ENCODE results near the gene KCNAB1. TPM values are rescaled to one million over a fixed set of nuclear protein-coding genes. Genes with fewer than 3 reads are reported as not detected.

KCNAB1 gene
- total RNA-seq, 1 experiment from 2014 or later, result 1.0 TPM

GRCh38 chr3:156360083-156360482, 239.7 kb downstream of the KCNAB1 start (continued):
- no peak for TF ChIP-seq GRHL2 (CRISPR knock-in tag; IDR thresholded peaks at IDR 0.05; ENCODE audit: insufficient replicate concordance, severe bottlenecking)
- TF ChIP-seq, protein P1, sequence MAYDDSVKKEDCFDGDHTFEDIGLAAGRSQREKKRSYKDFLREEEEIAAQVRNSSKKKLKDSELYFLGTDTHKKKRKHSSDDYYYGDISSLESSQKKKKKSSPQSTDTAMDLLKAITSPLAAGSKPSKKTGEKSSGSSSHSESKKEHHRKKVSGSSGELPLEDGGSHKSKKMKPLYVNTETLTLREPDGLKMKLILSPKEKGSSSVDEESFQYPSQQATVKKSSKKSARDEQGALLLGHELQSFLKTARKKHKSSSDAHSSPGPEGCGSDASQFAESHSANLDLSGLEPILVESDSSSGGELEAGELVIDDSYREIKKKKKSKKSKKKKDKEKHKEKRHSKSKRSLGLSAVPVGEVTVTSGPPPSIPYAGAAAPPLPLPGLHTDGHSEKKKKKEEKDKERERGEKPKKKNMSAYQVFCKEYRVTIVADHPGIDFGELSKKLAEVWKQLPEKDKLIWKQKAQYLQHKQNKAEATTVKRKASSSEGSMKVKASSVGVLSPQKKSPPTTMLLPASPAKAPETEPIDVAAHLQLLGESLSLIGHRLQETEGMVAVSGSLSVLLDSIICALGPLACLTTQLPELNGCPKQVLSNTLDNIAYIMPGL (CRISPR knock-in tag; IDR thresholded peaks at IDR 0.05), result no peak
- no peak for TF ChIP-seq ZNF219 (CRISPR knock-in tag; IDR thresholded peaks at IDR 0.05; ENCODE audit: borderline replicate concordance)
- TF ChIP-seq SMAD3 (CRISPR knock-in tag; IDR thresholded peaks at IDR 0.05; ENCODE audit: borderline replicate concordance), result no peak
- no peak for TF ChIP-seq FOXK1 (CRISPR knock-in tag; IDR thresholded peaks at IDR 0.05)
- TF ChIP-seq NFYB (CRISPR knock-in tag; conservative IDR thresholded peaks at IDR 0.05; ENCODE audit: low read depth), result no peak
- TF ChIP-seq TEAD1 (CRISPR knock-in tag; IDR thresholded peaks at IDR 0.05), result no peak

GRCh38 chr3:156360963-156361362, 240.6 kb downstream of the KCNAB1 start:
- TF ChIP-seq EMX1 (CRISPR knock-in tag; IDR thresholded peaks at IDR 0.05), result no peak
- TF ChIP-seq, protein P2, sequence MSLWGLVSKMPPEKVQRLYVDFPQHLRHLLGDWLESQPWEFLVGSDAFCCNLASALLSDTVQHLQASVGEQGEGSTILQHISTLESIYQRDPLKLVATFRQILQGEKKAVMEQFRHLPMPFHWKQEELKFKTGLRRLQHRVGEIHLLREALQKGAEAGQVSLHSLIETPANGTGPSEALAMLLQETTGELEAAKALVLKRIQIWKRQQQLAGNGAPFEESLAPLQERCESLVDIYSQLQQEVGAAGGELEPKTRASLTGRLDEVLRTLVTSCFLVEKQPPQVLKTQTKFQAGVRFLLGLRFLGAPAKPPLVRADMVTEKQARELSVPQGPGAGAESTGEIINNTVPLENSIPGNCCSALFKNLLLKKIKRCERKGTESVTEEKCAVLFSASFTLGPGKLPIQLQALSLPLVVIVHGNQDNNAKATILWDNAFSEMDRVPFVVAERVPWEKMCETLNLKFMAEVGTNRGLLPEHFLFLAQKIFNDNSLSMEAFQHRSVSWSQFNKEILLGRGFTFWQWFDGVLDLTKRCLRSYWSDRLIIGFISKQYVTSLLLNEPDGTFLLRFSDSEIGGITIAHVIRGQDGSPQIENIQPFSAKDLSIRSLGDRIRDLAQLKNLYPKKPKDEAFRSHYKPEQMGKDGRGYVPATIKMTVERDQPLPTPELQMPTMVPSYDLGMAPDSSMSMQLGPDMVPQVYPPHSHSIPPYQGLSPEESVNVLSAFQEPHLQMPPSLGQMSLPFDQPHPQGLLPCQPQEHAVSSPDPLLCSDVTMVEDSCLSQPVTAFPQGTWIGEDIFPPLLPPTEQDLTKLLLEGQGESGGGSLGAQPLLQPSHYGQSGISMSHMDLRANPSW (CRISPR knock-in tag; conservative IDR thresholded peaks at IDR 0.05; ENCODE audit: low read depth), result no peak
- TF ChIP-seq ZNF317 (CRISPR knock-in tag; IDR thresholded peaks at IDR 0.05; ENCODE audit: borderline replicate concordance, low read depth), result no peak
- no peak; the same call in 1 of the 2 replicates for TF ChIP-seq NFE2L1 (CRISPR knock-in tag; IDR thresholded peaks at IDR 0.05)
- no peak for TF ChIP-seq ZNF138 (CRISPR knock-in tag; conservative IDR thresholded peaks at IDR 0.05)
- no peak for TF ChIP-seq JUN (CRISPR knock-in tag; IDR thresholded peaks at IDR 0.05)
- TF ChIP-seq, protein P3, sequence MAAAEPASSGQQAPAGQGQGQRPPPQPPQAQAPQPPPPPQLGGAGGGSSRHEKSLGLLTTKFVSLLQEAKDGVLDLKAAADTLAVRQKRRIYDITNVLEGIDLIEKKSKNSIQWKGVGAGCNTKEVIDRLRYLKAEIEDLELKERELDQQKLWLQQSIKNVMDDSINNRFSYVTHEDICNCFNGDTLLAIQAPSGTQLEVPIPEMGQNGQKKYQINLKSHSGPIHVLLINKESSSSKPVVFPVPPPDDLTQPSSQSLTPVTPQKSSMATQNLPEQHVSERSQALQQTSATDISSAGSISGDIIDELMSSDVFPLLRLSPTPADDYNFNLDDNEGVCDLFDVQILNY (CRISPR knock-in tag; IDR thresholded peaks at IDR 0.05), result no peak
- TF ChIP-seq ATF6 (CRISPR knock-in tag; IDR thresholded peaks at IDR 0.05), result no peak
- TF ChIP-seq, protein P4, sequence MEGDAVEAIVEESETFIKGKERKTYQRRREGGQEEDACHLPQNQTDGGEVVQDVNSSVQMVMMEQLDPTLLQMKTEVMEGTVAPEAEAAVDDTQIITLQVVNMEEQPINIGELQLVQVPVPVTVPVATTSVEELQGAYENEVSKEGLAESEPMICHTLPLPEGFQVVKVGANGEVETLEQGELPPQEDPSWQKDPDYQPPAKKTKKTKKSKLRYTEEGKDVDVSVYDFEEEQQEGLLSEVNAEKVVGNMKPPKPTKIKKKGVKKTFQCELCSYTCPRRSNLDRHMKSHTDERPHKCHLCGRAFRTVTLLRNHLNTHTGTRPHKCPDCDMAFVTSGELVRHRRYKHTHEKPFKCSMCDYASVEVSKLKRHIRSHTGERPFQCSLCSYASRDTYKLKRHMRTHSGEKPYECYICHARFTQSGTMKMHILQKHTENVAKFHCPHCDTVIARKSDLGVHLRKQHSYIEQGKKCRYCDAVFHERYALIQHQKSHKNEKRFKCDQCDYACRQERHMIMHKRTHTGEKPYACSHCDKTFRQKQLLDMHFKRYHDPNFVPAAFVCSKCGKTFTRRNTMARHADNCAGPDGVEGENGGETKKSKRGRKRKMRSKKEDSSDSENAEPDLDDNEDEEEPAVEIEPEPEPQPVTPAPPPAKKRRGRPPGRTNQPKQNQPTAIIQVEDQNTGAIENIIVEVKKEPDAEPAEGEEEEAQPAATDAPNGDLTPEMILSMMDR (IDR thresholded peaks at IDR 0.05), result no peak
- TF ChIP-seq, protein P5, sequence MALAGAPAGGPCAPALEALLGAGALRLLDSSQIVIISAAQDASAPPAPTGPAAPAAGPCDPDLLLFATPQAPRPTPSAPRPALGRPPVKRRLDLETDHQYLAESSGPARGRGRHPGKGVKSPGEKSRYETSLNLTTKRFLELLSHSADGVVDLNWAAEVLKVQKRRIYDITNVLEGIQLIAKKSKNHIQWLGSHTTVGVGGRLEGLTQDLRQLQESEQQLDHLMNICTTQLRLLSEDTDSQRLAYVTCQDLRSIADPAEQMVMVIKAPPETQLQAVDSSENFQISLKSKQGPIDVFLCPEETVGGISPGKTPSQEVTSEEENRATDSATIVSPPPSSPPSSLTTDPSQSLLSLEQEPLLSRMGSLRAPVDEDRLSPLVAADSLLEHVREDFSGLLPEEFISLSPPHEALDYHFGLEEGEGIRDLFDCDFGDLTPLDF (CRISPR knock-in tag; IDR thresholded peaks at IDR 0.05), result no peak
- ChIA-PET POLR2A (interaction anchor here (0.5 kb wide), 1 partner anchor 482 kb away, joined by 4 read pairs; no protein-coding TSS in a partner anchor), CTCF (interaction anchor here (1.3 kb wide), 1 partner anchor 22 kb away, joined by 5 read pairs; no protein-coding TSS in a partner anchor)
- Mint-ChIP-seq H3K27me3 (ENCODE audit: low read depth) (no peaks in the 10 kb centered on the region), H3K9me3 (no peaks in the 10 kb centered on the region), H3K36me3 (no peaks in the 10 kb centered on the region), H3K4me3 (no peak overlapping the region), H3K4me1 (peaks cover 41% of the 10 kb centered on the region), H3K27ac (no peak overlapping the region; the same call in 1 of the 2 replicates)
- ATAC-seq (peak; percentile 85), DNase-seq (ENCODE audit: low spot score) (no peak)

Data from WTC11 (cell line).